Measurements from ENCODE around the gene ABCC4.

Gene ABCC4

GRCh38 chr13:95256091-95256490 lies 45.2 kb downstream of the ABCC4 start:
- DNase-seq (ENCODE audit: low read depth) = peak; percentile 98
- H3K4me3 ChIP-seq (ENCODE audit: low read length) = no peak overlapping the region
- no peak for TF ChIP-seq CTCF (conservative IDR thresholded peaks at IDR 0.05; ENCODE audit: low read depth, low read length)

GRCh38 chr13:95255072-95255732 lies 46.0 kb downstream of the ABCC4 start:
- DNase-seq (ENCODE audit: low read depth) = no peak
- H3K4me3 ChIP-seq (ENCODE audit: low read length) = no peak overlapping the region

GRCh38 chr13:95254339-95254738 lies 46.9 kb downstream of the ABCC4 start:
- no peak for DNase-seq (ENCODE audit: low read depth)
- no peak overlapping the region for H3K4me3 ChIP-seq (ENCODE audit: low read length)
- no peak for TF ChIP-seq CTCF (conservative IDR thresholded peaks at IDR 0.05; ENCODE audit: low read depth, low read length)

More at GRCh38 chr13:95255072-95255732, 46.0 kb downstream of the ABCC4 start:
- no peak for TF ChIP-seq CTCF (conservative IDR thresholded peaks at IDR 0.05; ENCODE audit: low read depth, low read length)

- H3K4me3 ChIP-seq (ENCODE audit: low read length) = no peak overlapping the region
- no peak for DNase-seq (ENCODE audit: low read depth)
- no peak for TF ChIP-seq CTCF (conservative IDR thresholded peaks at IDR 0.05; ENCODE audit: low read depth, low read length)
Measured at GRCh38 chr13:95253033-95253432, 48.2 kb downstream of the ABCC4 start.

- peak; percentile 18 for DNase-seq (ENCODE audit: low read depth)
- no peak for TF ChIP-seq CTCF (conservative IDR thresholded peaks at IDR 0.05; ENCODE audit: low read depth, low read length)
- no peak overlapping the region for H3K4me3 ChIP-seq (ENCODE audit: low read length)
Measured at GRCh38 chr13:95251641-95252040, 49.6 kb downstream of the ABCC4 start.

- TF ChIP-seq CTCF (conservative IDR thresholded peaks at IDR 0.05; ENCODE audit: low read depth, low read length) = no peak
- no peak overlapping the region for H3K4me3 ChIP-seq (ENCODE audit: low read length)
- DNase-seq (ENCODE audit: low read depth) = no peak
Measured at GRCh38 chr13:95250961-95251360, 50.3 kb downstream of the ABCC4 start.

GRCh38 chr13:95248953-95249352 lies 52.3 kb downstream of the ABCC4 start:
- TF ChIP-seq CTCF (conservative IDR thresholded peaks at IDR 0.05; ENCODE audit: low read depth, low read length) = no peak
- H3K4me3 ChIP-seq (ENCODE audit: low read length) = no peak overlapping the region
- no peak for DNase-seq (ENCODE audit: low read depth)

All from retinal pigment epithelial cell (primary cell).